Heart left ventricle (tissue), 16 donors: Measurements from ENCODE around the gene CCHCR1. TPM values are rescaled to one million over a fixed set of nuclear protein-coding genes. Genes with fewer than 3 reads are reported as not detected.
"Not testable (repeated sequence)": the region's sequence is repeated elsewhere in the genome, so short reads cannot be mapped to it uniquely, and the experiment has no call there.

Source experiments
- ATAC-seq, 4 donors: fragments of 200-7000 bp; cut with Tn5 transposase; one replicate each; pipeline ENCODE4 v1.9.1; 2020 to 2022; ENCODE audit warnings: moderate library complexity in 4 of 4, mild to moderate bottlenecking in 3 of 4, moderate number of reproducible peaks in 1 of 4
- DNase-seq, 5 donors: peaks; one replicate each; pipeline ENCODE4 v3.0.0-alpha.2; 2020
- H3K27ac ChIP-seq, 12 donors: fragments of 200-600 bp; sonication (generic) in 4 of 12; one replicate each; pipeline versions ENCODE4 v1.5.0 to v1.8.0; 2016 to 2022; ENCODE audit warnings: mild to moderate bottlenecking in 2 of 12
- H3K27me3 ChIP-seq, 9 donors: fragments of 200-600 bp; sonication (generic) in 2 of 9; one replicate each; pipeline versions ENCODE4 v1.5.1 to v1.8.0; 2016 to 2022; ENCODE audit warnings: mild to moderate bottlenecking in 3 of 9
- H3K36me3 ChIP-seq, 9 donors: fragments of 200-600 bp; sonication (generic) in 2 of 9; one replicate each; pipeline versions ENCODE4 v1.5.0 to v1.8.0; 2018 to 2022; ENCODE audit warnings: mild to moderate bottlenecking in 2 of 9
- H3K4me1 ChIP-seq, 12 donors: fragments of 200-600 bp; sonication (generic) in 4 of 12; one replicate each; pipeline versions ENCODE4 v1.5.0 to v1.8.0; 2016 to 2022; ENCODE audit warnings: mild to moderate bottlenecking in 3 of 12
- H3K4me3 ChIP-seq, 12 donors: fragments of 200-600 bp; sonication (generic) in 4 of 12; one replicate each; pipeline versions ENCODE4 v1.5.0 to v1.8.0; 2017 to 2022; ENCODE audit warnings: mild to moderate bottlenecking in 9 of 12, moderate library complexity in 4 of 12
- H3K9me3 ChIP-seq, 12 donors: fragments of 200-600 bp; sonication (generic) in 4 of 12; one replicate each; pipeline versions ENCODE4 v1.5.0 to v1.8.0; 2016 to 2022; ENCODE audit warnings: mild to moderate bottlenecking in 1 of 12
- POLR2A ChIP-seq, 2 donors: fragments of 450-650 bp; IDR thresholded peaks; one replicate each; pipeline ENCODE4 v1.6.1; 2017; ENCODE audit warnings: antibody characterized with exemption in 2 of 2, mild to moderate bottlenecking in 2 of 2, moderate library complexity in 2 of 2
- WGBS, 4 donors: extraction: QIAGEN DNeasy Blood & Tissue Kit in 2 of 4; methylation state at CpG; one replicate each; pipeline versions ENCODE4 v1.1.5 to v1.1.7; 2013 to 2018; 5-methylcytosine and 5-hydroxymethylcytosine counted together
- intact Hi-C, 10 donors: fragments of 100-400 bp; cut with DNase I; formaldehyde crosslinking; loops; one replicate each; pipeline versions ENCODE4 v1.11.1 to v1.14.2; 2022
- polyA plus RNA-seq, 2 donors: library from polyadenylated mRNA; stranded (reverse); fragments of 200-250 nt; gene quantifications; one replicate each; pipeline ENCODE4 v1.2.3, GENCODE V29; 2013
- total RNA-seq, 9 donors: library from RNA; depleted of rRNA in 2 of 9; stranded (reverse); fragments of >200 nt in 2 of 9; fragmentation: NEBNext Ultra II Directional in 3 of 9; extraction: Animal tissue kit (Norgen Biotek cat#: 25700) in 3 of 9; gene quantifications; one replicate each; pipeline versions ENCODE4 v1.1.0 to v1.2.4, GENCODE V29; 2016 to 2023
- TF ChIP-seq, protein P1 (sequence below), 12 donors: fragments of 200-600 bp; sonication (generic) in 4 of 12; IDR thresholded peaks; one replicate each; pipeline versions ENCODE4 v1.5.0 to v1.8.0; 2018 to 2022; ENCODE audit warnings: antibody characterized with exemption in 12 of 12, mild to moderate bottlenecking in 5 of 12
- donor health status: ischemic (EF 13 %, LVEDD 7.1; RV severe dilation, severe dysfunction).
- donor health status: healthy with polysubstance abuse.
- donor health status: DM: no; HTN: yes; CAD: no.
- donor health status: DM: no; HTN: no; CAD: no.
- donor health status: ischemic (EF 25% LVEDD 6.9; RV normal size, moderate dysfunction).
- donor health status: ischemic (EF 25% LVEDD 5.7; RV mildly dilated, moderate dysfunction).
- donor health status: healthy.
- donor health status: DM: yes; HTN: yes; CAD: no.
- donor health status: ischemic (EF 35%, LVEDD 5.7; RV mildly dilated, moderate dysfunction).
- donor health status: nonischemic (EF 11% LVEDD 7.7; RV severe dilation, severe dysfunction).
- donor health status: DM: yes; HTN: yes; CAD: no.
- donor health status: PGD.
- donor health status: ischemic (EF 29% LVEDD 5.4; RV normal size, mild dysfunction).
- donor health status: nonischemic (EF 23%, LVEDD 6.1; RV moderate dilation, normal function).

The CCHCR1 gene
- total and polyA plus RNA-seq, 11 donors, result 6.0 to 16.4 (median 10.4) TPM

DNA sequence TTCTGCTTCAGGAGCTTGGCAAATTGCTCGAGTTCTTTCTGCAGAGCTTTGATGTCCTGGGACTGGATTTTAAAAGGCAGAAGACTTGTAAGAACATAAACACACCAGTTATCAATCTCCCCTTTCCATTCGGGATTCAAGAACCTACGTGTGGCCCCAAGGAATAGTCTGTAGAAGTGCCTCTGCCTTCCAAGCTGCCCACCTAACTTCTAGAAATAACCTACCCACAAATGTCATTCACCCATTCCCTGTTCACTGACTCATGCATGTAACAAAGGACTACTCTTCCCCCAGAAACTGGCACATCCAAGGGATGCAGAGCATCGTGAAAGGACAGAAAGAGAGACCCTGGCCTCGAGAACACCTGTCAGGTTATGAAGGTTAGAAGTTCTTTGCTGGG lies 8.4 kb upstream of the CCHCR1 start:
- TF ChIP-seq, protein P1, sequence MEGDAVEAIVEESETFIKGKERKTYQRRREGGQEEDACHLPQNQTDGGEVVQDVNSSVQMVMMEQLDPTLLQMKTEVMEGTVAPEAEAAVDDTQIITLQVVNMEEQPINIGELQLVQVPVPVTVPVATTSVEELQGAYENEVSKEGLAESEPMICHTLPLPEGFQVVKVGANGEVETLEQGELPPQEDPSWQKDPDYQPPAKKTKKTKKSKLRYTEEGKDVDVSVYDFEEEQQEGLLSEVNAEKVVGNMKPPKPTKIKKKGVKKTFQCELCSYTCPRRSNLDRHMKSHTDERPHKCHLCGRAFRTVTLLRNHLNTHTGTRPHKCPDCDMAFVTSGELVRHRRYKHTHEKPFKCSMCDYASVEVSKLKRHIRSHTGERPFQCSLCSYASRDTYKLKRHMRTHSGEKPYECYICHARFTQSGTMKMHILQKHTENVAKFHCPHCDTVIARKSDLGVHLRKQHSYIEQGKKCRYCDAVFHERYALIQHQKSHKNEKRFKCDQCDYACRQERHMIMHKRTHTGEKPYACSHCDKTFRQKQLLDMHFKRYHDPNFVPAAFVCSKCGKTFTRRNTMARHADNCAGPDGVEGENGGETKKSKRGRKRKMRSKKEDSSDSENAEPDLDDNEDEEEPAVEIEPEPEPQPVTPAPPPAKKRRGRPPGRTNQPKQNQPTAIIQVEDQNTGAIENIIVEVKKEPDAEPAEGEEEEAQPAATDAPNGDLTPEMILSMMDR (IDR thresholded peaks at IDR 0.05), result no peak
- no peak for TF ChIP-seq POLR2A (IDR thresholded peaks at IDR 0.05)
- no peak overlapping the region for H3K4me3 ChIP-seq
- intact Hi-C loops, result no loop called here
- WGBS, 4 donors, result 73 to 85% (median 80%) methylated on average over 5 of the region's 5 CpGs
- no peaks in the 10 kb centered on the region for H3K9me3 ChIP-seq
- ATAC-seq (no peak), DNase-seq (no peak)
- no peaks in the 10 kb centered on the region for H3K4me1 ChIP-seq
- H3K27me3 ChIP-seq, result no peaks in the 10 kb centered on the region
- H3K36me3 ChIP-seq, result peaks cover 0 to 12% (median 2%) of the 10 kb centered on the region in 9 donors
- no peak overlapping the region for H3K27ac ChIP-seq

DNA sequence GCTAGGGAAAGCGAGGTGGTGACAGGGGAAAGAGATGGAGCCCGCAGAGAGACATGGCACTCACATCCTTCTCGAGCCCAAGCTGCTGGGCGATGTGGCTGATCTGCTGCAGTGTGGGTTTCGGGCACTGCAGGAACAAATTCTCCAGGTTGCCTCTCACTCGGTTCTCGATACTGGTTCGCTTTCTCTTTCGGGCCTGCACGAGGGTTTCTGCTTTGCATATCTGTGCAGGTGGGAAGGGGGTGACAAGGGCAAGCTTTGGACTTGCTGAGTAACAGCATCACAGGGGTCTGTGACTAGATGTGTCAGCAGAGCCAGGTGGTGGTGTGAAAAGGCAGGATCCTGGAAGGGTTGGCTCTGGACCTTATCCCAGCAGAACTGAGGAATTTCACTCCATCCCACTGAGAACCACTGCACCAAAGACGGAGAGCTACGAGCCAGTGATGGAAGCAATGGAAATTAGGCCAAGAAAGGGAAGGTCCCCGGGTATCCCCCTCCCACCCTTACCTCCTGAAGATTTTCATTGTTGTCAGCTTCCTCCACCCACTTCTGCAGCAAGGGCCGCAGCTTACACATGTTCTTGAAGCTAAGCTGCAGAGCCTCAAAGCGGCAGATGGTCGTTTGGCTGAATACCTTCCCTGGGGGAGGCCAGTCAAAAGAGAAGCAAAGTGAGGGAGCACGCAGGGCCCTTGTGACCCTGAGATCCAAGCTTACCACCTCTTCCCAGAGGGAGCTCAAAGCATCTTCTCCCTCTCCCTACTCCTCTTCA lies 7.6 kb upstream of the CCHCR1 start:
- ATAC-seq, result not testable (repeated sequence)

DNA sequence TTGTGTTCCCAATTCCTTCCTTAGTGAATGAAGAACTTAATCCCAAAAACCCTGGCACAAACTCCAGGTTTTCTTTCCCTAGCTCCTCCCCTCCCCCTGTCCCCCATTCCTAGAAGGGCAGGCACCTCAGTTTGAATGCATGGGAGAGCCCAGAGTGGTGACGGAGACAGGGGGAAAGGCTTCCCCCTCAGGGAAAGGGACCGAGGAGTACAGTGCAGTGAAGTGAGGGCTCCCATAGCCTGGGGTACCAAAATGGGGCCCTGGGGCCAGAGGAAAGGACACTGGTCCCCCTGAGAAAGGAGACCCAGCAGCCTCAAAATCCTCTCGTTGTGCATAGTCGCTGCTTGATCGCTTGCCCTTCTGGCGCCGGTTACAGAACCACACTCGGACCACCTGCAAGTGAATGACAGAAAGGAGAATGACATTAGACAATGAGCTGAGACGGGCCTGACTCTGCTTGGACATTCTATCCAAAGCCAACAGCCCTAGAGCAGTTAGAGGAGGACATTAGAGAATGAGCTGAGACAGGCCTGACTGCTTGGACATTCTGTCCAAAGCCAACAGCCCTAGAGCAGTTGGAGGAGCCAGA lies 7.0 kb upstream of the CCHCR1 start:
- DNase-seq, intact Hi-C loops, H3K27me3 ChIP-seq, H3K4me1 ChIP-seq, ATAC-seq, H3K4me3 ChIP-seq, H3K9me3 ChIP-seq, H3K27ac ChIP-seq: not testable (repeated sequence)
- peaks cover 0 to 12% (median 2%) of the 10 kb centered on the region in 9 donors for H3K36me3 ChIP-seq
- 92 to 97% (median 93%) methylated on average over 7 to 9 of the region's 9 CpGs for WGBS, 4 donors

More for the DNA sequence above, 7.6 kb upstream of the CCHCR1 start:
- H3K27me3 ChIP-seq, H3K27ac ChIP-seq, H3K4me3 ChIP-seq, H3K4me1 ChIP-seq, H3K9me3 ChIP-seq, DNase-seq, intact Hi-C loops: not testable (repeated sequence)
- WGBS, 4 donors, result 78 to 84% (median 81%) methylated on average over 17 of the region's 17 CpGs
- H3K36me3 ChIP-seq, result peaks cover 0 to 12% (median 2%) of the 10 kb centered on the region in 9 donors

DNA sequence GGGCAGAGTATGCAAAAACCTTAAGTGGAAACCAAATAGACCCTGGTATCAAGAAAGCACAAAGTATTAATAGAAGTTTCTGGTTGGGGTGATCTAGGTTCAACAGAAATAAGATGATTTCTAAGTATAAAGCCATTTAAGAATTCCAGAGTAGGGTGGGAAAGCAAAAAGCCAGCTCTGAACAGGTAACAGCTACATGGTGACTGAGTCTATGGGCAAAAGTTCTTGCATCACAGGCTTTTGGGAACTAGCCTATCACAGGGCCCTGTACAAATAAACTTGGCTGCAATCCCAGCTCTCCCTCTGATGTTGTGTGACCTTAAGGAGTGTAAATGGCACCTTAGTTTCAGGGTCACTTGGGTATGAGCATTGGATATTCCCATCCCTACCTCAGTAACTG lies 6.3 kb upstream of the CCHCR1 start:
- Histone ChIP-seq H3K36me3 (peaks cover 0 to 12% (median 2%) of the 10 kb centered on the region in 9 donors), H3K9me3 (no peaks in the 10 kb centered on the region), H3K4me1 (peaks cover 0 to 15% (median 6%) of the 10 kb centered on the region in 12 donors), H3K4me3 (no peak overlapping the region), H3K27me3 (no peaks in the 10 kb centered on the region), H3K27ac (no peak overlapping the region)
- ATAC-seq (peak in 3 of 4 donors; percentile 70 to 79 (median 74)), DNase-seq (no peak)
- TF ChIP-seq, protein P1 (IDR thresholded peaks at IDR 0.05), result no peak
- no peak for TF ChIP-seq POLR2A (IDR thresholded peaks at IDR 0.05)
- intact Hi-C loops, result no loop called here

DNA sequence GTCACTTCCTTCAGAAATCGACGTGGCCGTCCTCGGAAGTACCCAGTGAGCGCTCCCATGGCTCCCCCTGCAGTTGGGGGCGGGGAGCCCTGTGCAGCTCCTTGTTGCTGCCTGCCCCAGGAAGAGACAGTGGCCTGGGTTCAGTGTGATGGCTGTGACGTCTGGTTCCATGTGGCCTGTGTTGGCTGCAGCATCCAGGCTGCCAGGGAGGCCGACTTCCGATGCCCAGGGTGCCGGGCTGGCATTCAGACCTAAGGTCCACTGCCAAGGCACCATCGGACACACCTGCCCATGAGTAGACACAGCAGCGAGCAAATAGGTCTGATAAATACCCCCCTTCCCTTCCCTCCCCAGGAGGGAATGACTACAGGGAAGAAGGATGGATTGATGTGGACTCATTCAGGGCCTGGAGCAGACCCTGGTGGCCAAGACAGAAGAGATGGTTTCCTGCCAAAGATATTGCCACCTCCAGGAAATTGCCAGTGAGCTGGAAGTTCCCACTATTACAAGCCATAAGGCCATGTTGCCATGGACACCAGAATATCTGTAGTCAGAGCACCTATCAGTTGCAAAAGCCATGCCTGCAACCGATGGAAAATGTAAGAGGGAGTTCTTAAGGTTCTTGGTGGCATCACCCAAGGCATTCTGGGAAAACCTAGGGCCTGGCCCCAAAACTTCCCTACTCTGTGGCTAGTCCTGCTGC lies 5.0 kb upstream of the CCHCR1 start:
- TF ChIP-seq, protein P1 (IDR thresholded peaks at IDR 0.05), result no peak
- no peak for TF ChIP-seq POLR2A (IDR thresholded peaks at IDR 0.05)
- DNase-seq, result no peak
- intact Hi-C loops, result no loop called here

More for the DNA sequence above, 5.0 kb upstream of the CCHCR1 start:
- H3K9me3 ChIP-seq, result no peaks in the 10 kb centered on the region
- H3K27ac ChIP-seq, result no peak overlapping the region
- H3K27me3 ChIP-seq, result no peaks in the 10 kb centered on the region
- H3K4me1 ChIP-seq, result peaks cover 0 to 19% (median 9%) of the 10 kb centered on the region in 12 donors
- ATAC-seq, result no peak
- no peak overlapping the region for H3K4me3 ChIP-seq
- 81 to 90% (median 87%) methylated on average over 8 to 13 of the region's 13 CpGs for WGBS, 4 donors
- H3K36me3 ChIP-seq, result peaks cover 0 to 12% (median 2%) of the 10 kb centered on the region in 9 donors
